Mesothelial cell of epicardium (in vitro differentiated cells): Measurements from ENCODE around the gene ZDHHC14. TPM values are rescaled to one million over a fixed set of nuclear protein-coding genes. Genes with fewer than 3 reads are reported as not detected.
"Not testable (repeated sequence)": the region's sequence is repeated elsewhere in the genome, so short reads cannot be mapped to it uniquely, and the experiment has no call there.

Source experiments
- DNase-seq, 2 experiments: peaks; one replicate each; pipeline ENCODE4 v3.0.0; 2021; ENCODE audit warnings: low spot score in 2 of 2; ENCODE audit not compliant: unreplicated experiment in 2 of 2
- H3K27ac Mint-ChIP-seq: 2 replicates; pipeline ENCODE4 v1.8.0; 2021; ENCODE audit warnings: mixed read lengths
- H3K27me3 Mint-ChIP-seq: 2 replicates; pipeline ENCODE4 v1.8.0; 2021; ENCODE audit warnings: low read depth, mixed read lengths
- H3K36me3 Mint-ChIP-seq: 2 replicates; pipeline ENCODE4 v1.8.0; 2021; ENCODE audit warnings: mixed read lengths
- H3K4me1 Mint-ChIP-seq: 2 replicates; pipeline ENCODE4 v1.8.0; 2021; ENCODE audit warnings: mixed read lengths
- H3K4me3 Mint-ChIP-seq: 2 replicates; pipeline ENCODE4 v1.8.0; 2021; ENCODE audit warnings: mild to moderate bottlenecking, moderate library complexity, mixed read lengths
- H3K9me3 Mint-ChIP-seq: 2 replicates; pipeline ENCODE4 v1.8.0; 2021; ENCODE audit warnings: mixed read lengths
- CTCF ChIP-seq: fragments of 200-600 bp; sonication (generic); IDR thresholded peaks from one replicate; pipeline ENCODE4 v1.5.0; 2021; ENCODE audit warnings: antibody characterized with exemption; ENCODE audit not compliant: unreplicated experiment
- total RNA-seq: library from RNA; stranded (reverse); gene quantifications from 3 replicates; pipeline ENCODE4 v1.2.1, GENCODE V29; 2021

The ZDHHC14 gene
- total RNA-seq, 1 donor from 2014 or later = 11.3 TPM

DNA sequence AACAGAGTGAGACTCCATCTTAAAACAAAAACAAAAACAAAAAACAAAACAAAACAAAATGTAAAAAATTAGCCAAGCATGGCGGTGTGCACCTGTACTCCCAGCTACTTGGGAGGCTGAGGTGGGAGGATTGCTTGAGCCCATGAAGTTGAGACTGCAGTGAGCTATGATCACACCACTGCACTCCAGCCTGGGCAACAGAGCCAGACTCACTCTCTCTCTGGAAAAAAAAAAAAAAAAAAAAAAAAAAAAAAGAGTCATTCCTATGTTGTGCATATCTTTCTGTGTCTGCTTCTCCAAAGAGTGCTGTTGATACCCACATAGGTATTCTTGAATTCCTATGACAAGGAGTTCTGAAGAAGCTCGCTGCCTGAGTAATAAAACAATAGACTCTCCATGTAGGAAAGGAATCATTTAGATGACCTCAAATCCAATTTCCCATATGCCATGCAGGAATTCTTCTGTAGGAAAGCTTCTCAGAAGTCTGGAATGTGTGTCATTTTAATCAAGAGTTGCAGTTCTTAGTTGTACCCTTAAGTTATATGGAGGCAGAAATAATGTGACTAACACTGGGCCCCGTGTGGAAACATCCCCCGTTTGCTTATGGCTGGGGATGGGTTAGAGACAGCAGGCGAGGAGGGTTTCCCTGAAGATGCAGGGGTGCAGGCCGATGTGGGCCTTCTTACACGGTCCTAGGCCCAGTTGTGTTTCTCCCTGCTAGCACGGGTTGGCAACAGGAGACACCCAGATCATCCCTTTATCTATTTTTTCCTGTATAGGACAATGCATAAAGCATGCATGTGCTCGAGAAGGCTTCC is 79.4 kb downstream of the ZDHHC14 start:
- TF ChIP-seq CTCF = no peak
- no peak overlapping the region for H3K4me3 Mint-ChIP-seq
- no peak for DNase-seq
- H3K27me3 Mint-ChIP-seq = no peaks in the 10 kb centered on the region
- no peak overlapping the region for H3K27ac Mint-ChIP-seq
- H3K36me3 Mint-ChIP-seq = no peaks in the 10 kb centered on the region
- H3K9me3 Mint-ChIP-seq = no peaks in the 10 kb centered on the region
- peaks cover 50% of the 10 kb centered on the region for H3K4me1 Mint-ChIP-seq

DNA sequence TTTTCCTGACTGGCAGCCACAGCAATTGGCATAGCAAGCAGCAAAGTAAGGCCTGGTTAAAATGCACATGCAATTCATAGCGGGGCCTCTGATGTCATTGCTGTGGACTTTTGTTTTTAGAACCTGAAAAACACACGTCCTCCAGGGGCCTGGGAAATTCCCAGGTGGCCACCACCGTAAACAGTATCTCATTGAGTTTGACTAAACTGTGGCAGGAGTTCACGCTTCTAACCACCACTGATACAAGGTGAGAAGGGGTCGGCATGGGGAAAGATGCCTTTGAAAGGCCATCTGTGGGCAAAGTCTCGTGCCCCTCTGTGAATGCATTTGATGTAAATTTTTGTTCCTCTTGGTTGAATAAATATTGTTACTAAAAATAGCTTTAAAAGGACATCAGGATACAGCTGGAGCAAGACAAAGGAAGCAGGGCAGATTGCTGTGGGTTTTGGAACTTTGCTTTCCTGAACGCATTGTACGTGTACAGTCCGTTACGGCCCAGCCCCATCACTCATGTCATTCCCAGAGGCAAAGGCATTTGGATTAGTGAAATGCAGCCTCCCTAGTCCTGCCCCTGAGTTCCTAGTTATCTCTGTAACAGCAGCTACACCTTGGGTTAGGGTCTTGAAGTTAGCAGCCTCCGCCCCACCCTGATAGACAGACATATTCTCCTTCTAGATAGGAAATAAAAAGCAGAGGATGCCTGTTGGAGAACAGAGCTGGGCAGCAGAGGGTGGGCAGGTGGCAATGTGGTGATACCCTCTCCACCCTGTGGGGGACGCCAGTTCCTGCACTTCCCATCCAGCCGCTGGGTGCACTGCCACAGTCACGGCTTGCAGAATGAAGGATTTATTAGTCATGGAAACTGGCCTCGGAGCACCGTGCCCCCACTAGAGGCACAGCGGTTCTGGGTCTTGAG is 80.3 kb downstream of the ZDHHC14 start:
- Mint-ChIP-seq H3K36me3 (no peaks in the 10 kb centered on the region), H3K9me3 (no peaks in the 10 kb centered on the region), H3K27me3 (no peaks in the 10 kb centered on the region), H3K4me3 (no peak overlapping the region), H3K27ac (no peak overlapping the region), H3K4me1 (peaks cover 43% of the 10 kb centered on the region)
- no peak for DNase-seq
- no peak for TF ChIP-seq CTCF

DNA sequence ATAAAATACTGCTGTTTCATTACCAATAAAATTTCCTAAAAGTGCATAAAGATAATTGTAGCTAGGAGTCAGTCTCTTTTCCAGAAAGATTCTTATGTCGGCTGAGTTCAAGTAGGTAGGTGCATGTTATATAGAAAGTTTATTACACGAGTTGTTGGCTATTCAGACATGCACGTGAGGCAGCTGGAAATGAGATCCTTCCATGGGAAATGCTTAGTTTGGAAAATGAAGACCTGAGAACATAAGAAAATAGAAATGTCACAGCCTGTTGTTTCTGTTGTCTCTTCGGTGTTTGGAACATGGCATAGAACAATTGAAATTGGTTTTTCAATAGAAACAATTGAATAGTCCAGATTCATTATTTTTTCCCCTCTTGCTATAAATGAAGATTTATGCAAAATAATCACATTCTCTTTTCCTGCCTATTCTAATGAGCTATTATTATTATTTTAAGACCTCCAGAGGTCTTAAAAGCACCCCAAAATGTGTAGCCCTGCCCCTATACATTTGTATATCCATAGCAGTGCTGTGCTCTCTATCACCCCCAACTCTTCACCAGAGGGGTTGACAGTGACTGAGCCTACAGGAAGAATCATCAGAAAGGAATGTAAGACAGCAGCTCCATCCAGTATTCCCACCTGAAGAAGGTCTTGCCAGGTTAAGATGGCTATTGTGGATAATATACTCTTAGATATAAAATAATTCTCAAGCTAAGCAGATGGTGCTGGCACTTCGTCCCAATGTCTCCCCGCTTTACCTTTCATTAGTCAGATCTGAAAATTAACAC is 82.2 kb downstream of the ZDHHC14 start:
- Mint-ChIP-seq H3K27me3 (no peaks in the 10 kb centered on the region), H3K4me3 (no peak overlapping the region), H3K9me3 (no peaks in the 10 kb centered on the region), H3K27ac (no peak overlapping the region), H3K36me3 (no peaks in the 10 kb centered on the region), H3K4me1 (peaks cover 29% of the 10 kb centered on the region)
- no peak for TF ChIP-seq CTCF
- no peak for DNase-seq

DNA sequence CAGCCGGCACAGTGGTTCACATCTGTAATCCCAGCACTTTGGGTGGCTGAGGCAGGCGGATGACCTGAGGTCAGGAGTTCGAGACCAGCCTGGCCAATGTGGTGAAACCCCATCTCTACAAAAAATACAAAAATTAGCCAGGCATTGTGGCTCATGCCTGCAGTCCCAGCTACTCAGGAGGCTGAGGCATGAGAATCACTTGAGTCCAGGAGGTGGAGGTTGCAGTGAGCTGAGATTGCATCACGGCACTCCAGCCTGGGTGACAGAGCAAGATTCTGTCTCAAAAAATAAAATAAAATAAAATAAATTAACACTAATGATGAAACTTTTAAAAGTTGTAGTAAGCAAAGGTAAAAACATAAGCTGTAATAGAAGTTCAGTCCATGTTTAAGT is 82.7 kb downstream of the ZDHHC14 start:
- H3K4me1 Mint-ChIP-seq = peaks cover 28% of the 10 kb centered on the region
- H3K36me3 Mint-ChIP-seq, H3K9me3 Mint-ChIP-seq, H3K27ac Mint-ChIP-seq, H3K4me3 Mint-ChIP-seq, H3K27me3 Mint-ChIP-seq, DNase-seq: not testable (repeated sequence)

DNA sequence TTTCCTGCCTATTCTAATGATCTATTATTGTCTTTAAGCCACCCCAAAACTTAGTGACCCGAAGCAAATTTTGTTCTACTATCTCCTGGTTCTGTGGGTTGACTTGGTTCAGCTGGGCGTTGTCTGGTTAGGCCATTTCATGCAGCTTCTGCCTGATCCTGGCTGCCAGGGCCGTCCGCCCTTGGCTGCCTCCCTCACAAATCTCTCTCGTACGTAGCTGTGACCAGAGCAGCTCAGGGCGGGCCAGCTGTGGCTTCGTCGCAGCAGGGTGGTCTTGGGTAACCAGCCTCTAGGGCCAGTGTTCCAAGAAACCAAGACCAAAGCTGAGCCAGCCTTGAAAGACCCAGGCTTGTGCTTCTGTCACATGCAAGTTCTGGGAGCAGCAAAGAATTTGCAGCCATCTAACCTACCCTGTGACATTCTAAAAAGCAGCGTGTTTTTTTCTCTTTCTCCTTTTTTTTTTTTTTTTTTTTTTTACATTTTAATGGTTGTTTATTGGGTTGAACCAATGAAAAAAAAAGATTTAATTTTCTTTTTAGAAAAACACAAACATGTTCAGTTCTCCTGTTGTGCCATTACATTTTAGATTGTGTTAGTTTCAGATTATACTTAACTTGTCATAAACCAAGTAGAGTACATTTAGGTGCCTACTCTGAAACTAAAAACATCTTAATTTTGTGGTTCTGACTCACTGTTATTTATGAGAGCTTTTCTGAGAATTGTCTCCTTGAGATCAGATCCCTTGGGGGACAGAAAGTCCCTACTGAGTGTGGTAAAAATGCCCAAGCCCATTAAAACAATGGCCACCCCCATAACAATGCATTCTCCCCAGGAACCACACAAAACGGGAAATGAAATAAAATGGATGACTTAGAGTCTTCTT is 83.9 kb downstream of the ZDHHC14 start:
- no peak overlapping the region for H3K27ac Mint-ChIP-seq
- no peak for DNase-seq
- no peak for TF ChIP-seq CTCF
- H3K27me3 Mint-ChIP-seq = no peaks in the 10 kb centered on the region
- H3K4me1 Mint-ChIP-seq = peaks cover 28% of the 10 kb centered on the region
- no peaks in the 10 kb centered on the region for H3K36me3 Mint-ChIP-seq
- no peaks in the 10 kb centered on the region for H3K9me3 Mint-ChIP-seq
- no peak overlapping the region for H3K4me3 Mint-ChIP-seq
